ENCODE measurements around the gene GJC2. TPM values are rescaled to one million over a fixed set of nuclear protein-coding genes. Genes with fewer than 3 reads are reported as not detected.

The GJC2 gene
- total and polyA plus RNA-seq, 10 of the 15 experiments (the other 5 are each of a cell fraction or from before 2014, with no cell fraction given) = 0.04 to 0.44 (median 0.07) TPM; not detected in 4

DNA sequence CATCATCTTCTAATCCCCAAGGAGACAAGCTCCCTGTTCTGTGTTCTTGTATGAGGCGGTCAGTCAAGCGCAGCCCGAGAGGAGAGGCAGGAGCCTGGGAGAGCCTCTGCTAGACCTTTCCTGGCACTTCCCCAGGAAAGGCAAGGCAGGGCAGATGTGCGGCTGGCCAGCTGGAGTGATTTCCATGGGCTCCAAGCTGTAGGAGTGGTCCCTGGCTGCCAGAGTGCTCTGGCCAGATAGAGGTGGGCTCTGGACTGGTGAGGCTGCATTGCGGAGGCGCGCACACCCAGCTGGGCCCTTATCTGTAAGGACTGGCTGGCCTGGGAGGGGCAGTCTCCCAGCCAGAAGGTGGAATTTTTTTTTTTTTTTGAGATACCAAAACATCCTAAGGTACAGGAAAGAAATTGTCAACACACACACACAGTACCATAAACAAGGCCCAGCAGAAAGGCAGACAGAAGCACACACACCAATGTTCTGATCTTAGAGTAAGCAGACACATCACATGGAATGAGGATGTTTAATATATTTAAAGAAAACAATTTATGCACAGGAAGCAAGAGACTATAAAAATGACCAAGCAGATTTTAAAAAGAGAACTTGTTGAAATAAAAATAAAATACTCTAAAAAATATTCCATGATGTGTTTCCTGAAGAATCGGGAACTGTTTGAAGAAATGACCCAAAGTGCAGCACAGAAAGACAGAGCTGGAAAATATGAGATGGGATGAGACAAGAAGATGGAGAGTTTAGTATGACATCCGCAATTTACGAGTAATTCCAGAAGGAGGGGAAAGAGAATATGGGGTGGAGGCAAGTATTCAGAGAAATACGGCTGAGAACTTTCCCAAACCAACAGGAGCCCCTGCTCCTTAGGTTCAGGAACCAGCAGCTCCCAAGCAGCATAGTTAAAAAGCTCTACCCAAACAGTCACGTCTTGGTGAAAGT lies 29.3 kb downstream of the GJC2 start:
- Histone ChIP-seq H3K27ac (ENCODE audit: control insufficient read depth, insufficient read depth) (no peak overlapping the region), H3K27me3 (replicated peaks in 1 of 2; ENCODE audit: control insufficient read depth in 2 of 2, insufficient read depth in 2 of 2, low read length in 1 of 2) (no peaks in the 10 kb centered on the region), H3K9ac (ENCODE audit: control insufficient read depth, insufficient read depth, low read length) (no peak overlapping the region), H3K79me2 (ENCODE audit: control insufficient read depth, insufficient read depth, low read length) (no peaks in the 10 kb centered on the region), H3K4me1 (ENCODE audit: control insufficient read depth, insufficient read depth, low read length) (no peaks in the 10 kb centered on the region), H2AFZ (ENCODE audit: control insufficient read depth, low read depth, low read length) (no peak overlapping the region), H3K36me3 (ENCODE audit: control insufficient read depth in 2 of 2, insufficient read depth in 2 of 2, low read length in 1 of 2) (peaks cover 0 to 5% of the 10 kb centered on the region in 2 experiments; a peak in 2 of 4 replicates), H4K20me1 (ENCODE audit: control insufficient read depth, insufficient read depth) (no peaks in the 10 kb centered on the region), H3K9me3 (replicated peaks; ENCODE audit: control insufficient read depth, insufficient read depth, low read length) (no peaks in the 10 kb centered on the region), H3K4me2 (ENCODE audit: control insufficient read depth, insufficient read depth) (no peak overlapping the region), H3K4me3 (no peak overlapping the region)
- DNase-seq (ENCODE audit: low read depth, low spot score) (no peak), ATAC-seq (no peak), FAIRE-seq (no peak)
- intact Hi-C loops (cut with micrococcal nuclease; ENCODE audit: unreplicated experiment) (no loop called here), in situ Hi-C loops (cut with MboI) (no loop called here)
- ChIA-PET RAD21 (ENCODE audit: unreplicated experiment) (no interaction called here), SMC1A (ENCODE audit: uncharacterized antibody, unreplicated experiment) (no interaction called here), POLR2A (no interaction called here), CTCF (interaction anchor here (0.7 to 1.9 kb wide), 7 partner anchors 11 to 210 kb away, joined by 3 to 7 read pairs (median 3); partner anchors contain the start of gene OBSCN)
- TF ChIP-seq PAX5 (IDR thresholded peaks at IDR 0.05; ENCODE audit: borderline replicate concordance, low read depth, low read length) = no peak
- no peak for TF ChIP-seq EGR1 (IDR thresholded peaks at IDR 0.05; ENCODE audit: borderline replicate concordance in 1 of 2, low read depth in 2 of 2, low read length in 2 of 2)
- TF ChIP-seq TCF7 (IDR thresholded peaks at IDR 0.05; ENCODE audit: borderline replicate concordance) = no peak
- TF ChIP-seq POLR2A (IDR thresholded peaks at IDR 0.05; ENCODE audit: low read depth, low read length) = no peak
- 74% methylated on average over 12 of the region's 12 CpGs for WGBS (ENCODE audit: insufficient coverage, insufficient replicate concordance, low lambda C conversion rate, missing lambda C conversion rate)
- BruUV-seq (replicated peaks) = TSS peak; percentile 46

DNA sequence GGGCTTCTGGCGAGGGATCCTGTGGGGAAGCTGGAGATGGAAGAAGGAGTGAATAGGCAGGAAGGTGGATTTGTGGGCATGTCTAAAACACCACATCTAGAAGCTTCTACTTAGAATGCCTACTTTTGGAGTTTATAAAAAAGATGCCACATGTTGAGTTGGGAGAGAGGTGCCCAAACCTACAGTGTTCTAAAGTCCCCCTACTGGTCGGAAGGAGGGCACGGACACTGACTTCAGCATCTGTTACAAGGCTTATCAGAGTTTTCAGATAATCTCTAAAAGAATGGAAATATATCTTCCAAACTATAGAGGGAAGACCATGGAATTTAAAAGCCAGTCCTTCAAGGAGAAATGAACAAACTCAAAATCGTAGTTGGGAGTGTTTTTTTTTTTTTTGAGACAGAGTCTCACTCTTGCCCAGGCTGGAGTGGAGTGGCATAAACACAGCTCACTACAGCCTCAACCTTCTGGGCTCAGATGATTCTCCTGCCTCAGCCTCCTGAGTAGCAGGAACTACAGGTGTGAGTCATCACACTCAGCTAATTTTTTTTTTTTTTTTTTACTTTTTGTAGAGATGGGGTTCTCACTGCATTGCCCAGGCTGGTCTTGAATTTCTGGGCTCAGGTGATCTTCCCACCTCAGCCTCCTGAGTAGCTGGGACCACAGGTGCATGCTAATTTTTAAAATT lies 30.7 kb downstream of the GJC2 start:
- DNase-seq (ENCODE audit: low read depth, low spot score) (no peak), ATAC-seq (peak; percentile 70), FAIRE-seq (no peak)
- 52% methylated on average over 4 of the region's 4 CpGs for WGBS (ENCODE audit: insufficient coverage, insufficient replicate concordance, low lambda C conversion rate, missing lambda C conversion rate)
- ChIA-PET CTCF (interaction anchor here (1.9 kb wide), 1 partner anchor 12 kb away, joined by 7 read pairs; no protein-coding TSS in a partner anchor), RAD21 (ENCODE audit: unreplicated experiment) (no interaction called here), POLR2A (no interaction called here), SMC1A (ENCODE audit: uncharacterized antibody, unreplicated experiment) (no interaction called here)
- H2AFZ ChIP-seq (ENCODE audit: control insufficient read depth, low read depth, low read length) = no peak overlapping the region
- H3K27ac ChIP-seq (ENCODE audit: control insufficient read depth, insufficient read depth) = no peak overlapping the region
- H3K9ac ChIP-seq (ENCODE audit: control insufficient read depth, insufficient read depth, low read length) = no peak overlapping the region
- BruUV-seq (replicated peaks) = no TSS peak
- no peaks in the 10 kb centered on the region for H3K9me3 ChIP-seq (replicated peaks; ENCODE audit: control insufficient read depth, insufficient read depth, low read length)
- H3K4me1 ChIP-seq (ENCODE audit: control insufficient read depth, insufficient read depth, low read length) = no peaks in the 10 kb centered on the region
- TF ChIP-seq FOS (IDR thresholded peaks at IDR 0.05; ENCODE audit: borderline replicate concordance, extremely low read depth, insufficient read length) = no peak
- TF ChIP-seq, protein P1, sequence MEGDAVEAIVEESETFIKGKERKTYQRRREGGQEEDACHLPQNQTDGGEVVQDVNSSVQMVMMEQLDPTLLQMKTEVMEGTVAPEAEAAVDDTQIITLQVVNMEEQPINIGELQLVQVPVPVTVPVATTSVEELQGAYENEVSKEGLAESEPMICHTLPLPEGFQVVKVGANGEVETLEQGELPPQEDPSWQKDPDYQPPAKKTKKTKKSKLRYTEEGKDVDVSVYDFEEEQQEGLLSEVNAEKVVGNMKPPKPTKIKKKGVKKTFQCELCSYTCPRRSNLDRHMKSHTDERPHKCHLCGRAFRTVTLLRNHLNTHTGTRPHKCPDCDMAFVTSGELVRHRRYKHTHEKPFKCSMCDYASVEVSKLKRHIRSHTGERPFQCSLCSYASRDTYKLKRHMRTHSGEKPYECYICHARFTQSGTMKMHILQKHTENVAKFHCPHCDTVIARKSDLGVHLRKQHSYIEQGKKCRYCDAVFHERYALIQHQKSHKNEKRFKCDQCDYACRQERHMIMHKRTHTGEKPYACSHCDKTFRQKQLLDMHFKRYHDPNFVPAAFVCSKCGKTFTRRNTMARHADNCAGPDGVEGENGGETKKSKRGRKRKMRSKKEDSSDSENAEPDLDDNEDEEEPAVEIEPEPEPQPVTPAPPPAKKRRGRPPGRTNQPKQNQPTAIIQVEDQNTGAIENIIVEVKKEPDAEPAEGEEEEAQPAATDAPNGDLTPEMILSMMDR (IDR thresholded peaks at IDR 0.05 in 2 of 3, conservative IDR thresholded peaks at IDR 0.05 in 1 of 3; ENCODE audit: control insufficient read depth in 2 of 3, extremely low read depth in 1 of 3, insufficient read depth in 1 of 3, low read depth in 3 of 3, low read length in 3 of 3) = peak in 2 of 3 experiments; percentile 29 to 32; a peak in 2 of 6 replicates
- in situ Hi-C loops (cut with MboI) (no loop called here), intact Hi-C loops (cut with micrococcal nuclease; ENCODE audit: unreplicated experiment) (no loop called here)
- H4K20me1 ChIP-seq (ENCODE audit: control insufficient read depth, insufficient read depth) = no peaks in the 10 kb centered on the region
- no peaks in the 10 kb centered on the region for H3K79me2 ChIP-seq (ENCODE audit: control insufficient read depth, insufficient read depth, low read length)
- H3K27me3 ChIP-seq (replicated peaks in 1 of 2; ENCODE audit: control insufficient read depth in 2 of 2, insufficient read depth in 2 of 2, low read length in 1 of 2) = no peaks in the 10 kb centered on the region
- H3K36me3 ChIP-seq (ENCODE audit: control insufficient read depth in 2 of 2, insufficient read depth in 2 of 2, low read length in 1 of 2) = no peaks in the 10 kb centered on the region; a peak in 1 of 4 replicates
- H3K4me3 ChIP-seq = no peak overlapping the region
- no peak overlapping the region for H3K4me2 ChIP-seq (ENCODE audit: control insufficient read depth, insufficient read depth)
